Thyroid gland (tissue), 4 donors: Measurements from ENCODE around the gene ARMH3. TPM values are rescaled to one million over a fixed set of nuclear protein-coding genes. Genes with fewer than 3 reads are reported as not detected.
A peak's percentile ranks its signal among the peaks of the same experiment; 100 is the strongest.

Source experiments
- DNase-seq, 2 donors: peaks; one replicate each; pipeline ENCODE4 v3.0.0-alpha.2; 2019
- H3K27ac ChIP-seq, 3 donors: fragments of 200-600 bp; sonication (generic); 1 replicate in 2 of 3; 2 replicates in 1 of 3; pipeline ENCODE4 v1.5.1; 2016 to 2019; ENCODE audit warnings: mild to moderate bottlenecking in 1 of 3, moderate library complexity in 1 of 3
- H3K27me3 ChIP-seq: fragments of 200-600 bp; sonication (generic); one replicate; pipeline ENCODE4 v1.5.1; 2019
- H3K36me3 ChIP-seq, 2 donors: fragments of 200-600 bp; sonication (generic); one replicate each; pipeline ENCODE4 v1.5.1; 2016 to 2019
- H3K4me1 ChIP-seq, 2 donors: fragments of 200-600 bp; sonication (generic); one replicate each; pipeline ENCODE4 v1.5.1; 2017 to 2019
- H3K4me3 ChIP-seq, 3 donors: fragments of 200-600 bp; sonication (generic); replicated peaks in 1 of 3; 1 replicate in 2 of 3; 2 replicates in 1 of 3; pipeline ENCODE4 v1.5.1; 2016; ENCODE audit warnings: mild to moderate bottlenecking in 1 of 3
- H3K9me3 ChIP-seq: fragments of 200-600 bp; sonication (generic); one replicate; pipeline ENCODE4 v1.5.1; 2017
- POLR2A ChIP-seq, 2 donors: fragments of 450-650 bp; IDR thresholded peaks; one replicate each; pipeline ENCODE4 v1.6.1; 2017; ENCODE audit warnings: antibody characterized with exemption in 2 of 2, mild to moderate bottlenecking in 2 of 2, moderate library complexity in 1 of 2
- WGBS, 2 donors: methylation state at CpG; one replicate each; pipeline ENCODE4 v1.1.5; 2017; 5-methylcytosine and 5-hydroxymethylcytosine counted together
- intact Hi-C: fragments of 100-400 bp; cut with DNase I; formaldehyde crosslinking; loops from one replicate; pipeline ENCODE4 v1.15.1; 2023
- total RNA-seq, 4 donors: library from RNA; depleted of rRNA; stranded (reverse); fragments of >200 nt; gene quantifications; one replicate each; pipeline ENCODE4 v1.2.3, GENCODE V29; 2016
- TF ChIP-seq, protein P1 (sequence below), 6 experiments: fragments of 200-600 bp in 3 of 6; fragments of 450-650 bp in 3 of 6; sonication (generic) in 3 of 6; IDR thresholded peaks; one replicate each; pipeline ENCODE4 v1.5.1; 2016 to 2019; ENCODE audit warnings: antibody characterized with exemption in 6 of 6, mild to moderate bottlenecking in 2 of 6, inconsistent platforms in 1 of 6, moderate library complexity in 1 of 6

The ARMH3 gene
- total RNA-seq, 4 donors from 2014 or later: 14.2 to 21.2 (median 18.3) TPM

- Histone ChIP-seq H3K4me1 (peaks cover under 1 to 4% of the 10 kb centered on the region in 2 donors), H3K9me3 (no peaks in the 10 kb centered on the region), H3K27me3 (no peaks in the 10 kb centered on the region), H3K36me3 (no peaks in the 10 kb centered on the region), H3K4me3 (no peak overlapping the region), H3K27ac (no peak overlapping the region)
- intact Hi-C loops: no loop called here
- DNase-seq: no peak
- WGBS, 2 donors: 87 to 94% methylated on average over 2 of the region's 2 CpGs
- TF ChIP-seq, protein P1, sequence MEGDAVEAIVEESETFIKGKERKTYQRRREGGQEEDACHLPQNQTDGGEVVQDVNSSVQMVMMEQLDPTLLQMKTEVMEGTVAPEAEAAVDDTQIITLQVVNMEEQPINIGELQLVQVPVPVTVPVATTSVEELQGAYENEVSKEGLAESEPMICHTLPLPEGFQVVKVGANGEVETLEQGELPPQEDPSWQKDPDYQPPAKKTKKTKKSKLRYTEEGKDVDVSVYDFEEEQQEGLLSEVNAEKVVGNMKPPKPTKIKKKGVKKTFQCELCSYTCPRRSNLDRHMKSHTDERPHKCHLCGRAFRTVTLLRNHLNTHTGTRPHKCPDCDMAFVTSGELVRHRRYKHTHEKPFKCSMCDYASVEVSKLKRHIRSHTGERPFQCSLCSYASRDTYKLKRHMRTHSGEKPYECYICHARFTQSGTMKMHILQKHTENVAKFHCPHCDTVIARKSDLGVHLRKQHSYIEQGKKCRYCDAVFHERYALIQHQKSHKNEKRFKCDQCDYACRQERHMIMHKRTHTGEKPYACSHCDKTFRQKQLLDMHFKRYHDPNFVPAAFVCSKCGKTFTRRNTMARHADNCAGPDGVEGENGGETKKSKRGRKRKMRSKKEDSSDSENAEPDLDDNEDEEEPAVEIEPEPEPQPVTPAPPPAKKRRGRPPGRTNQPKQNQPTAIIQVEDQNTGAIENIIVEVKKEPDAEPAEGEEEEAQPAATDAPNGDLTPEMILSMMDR (IDR thresholded peaks at IDR 0.05): no peak
- TF ChIP-seq POLR2A (IDR thresholded peaks at IDR 0.05): no peak
Observed at GRCh38 chr10:101824736-101825135, 231.2 kb downstream of the ARMH3 start.

GRCh38 chr10:101818872-101819633 is 236.9 kb downstream of the ARMH3 start:
- Histone ChIP-seq H3K27ac (peak overlapping the region; percentile 61 to 97 (median 86)), H3K4me3 (peak overlapping the region in 1 of 3 donors; percentile 23), H3K9me3 (no peaks in the 10 kb centered on the region), H3K36me3 (no peaks in the 10 kb centered on the region), H3K27me3 (no peaks in the 10 kb centered on the region), H3K4me1 (peaks cover 17 to 22% of the 10 kb centered on the region in 2 donors)
- peak; percentile 43 to 47 for DNase-seq
- TF ChIP-seq POLR2A (IDR thresholded peaks at IDR 0.05): no peak
- TF ChIP-seq, protein P1 (IDR thresholded peaks at IDR 0.05): no peak
- WGBS, 2 donors: 13 to 15% methylated on average over 14 of the region's 14 CpGs
- intact Hi-C loops: no loop called here

- Histone ChIP-seq H3K36me3 (no peaks in the 10 kb centered on the region), H3K9me3 (no peaks in the 10 kb centered on the region), H3K4me1 (peaks cover 22 to 25% of the 10 kb centered on the region in 2 donors), H3K4me3 (peak within 1 kb of the TSS; percentile 77 to 92 (median 84)), H3K27me3 (no peaks in the 10 kb centered on the region), H3K27ac (peak within 1 kb of the TSS; percentile 65 to 97 (median 86))
- TF ChIP-seq, protein P1 (IDR thresholded peaks at IDR 0.05): peak in 1 of 6 experiments; percentile 18
- peak; percentile 94 to 98 for TF ChIP-seq POLR2A (IDR thresholded peaks at IDR 0.05)
- intact Hi-C loops: no loop called here
- 0% methylated on average over 29 to 47 of the region's 47 CpGs for WGBS, 2 donors
- peak; percentile 98 to 99 for DNase-seq
Observed at GRCh38 chr10:101818119-101818871, 237.7 kb downstream of the ARMH3 start, which contains the start of gene OGA. Gene OGA, minus strand, starts transcription at chr10:101818444. Its CDS starts 422 bp downstream, at chr10:101818022.

DNA sequence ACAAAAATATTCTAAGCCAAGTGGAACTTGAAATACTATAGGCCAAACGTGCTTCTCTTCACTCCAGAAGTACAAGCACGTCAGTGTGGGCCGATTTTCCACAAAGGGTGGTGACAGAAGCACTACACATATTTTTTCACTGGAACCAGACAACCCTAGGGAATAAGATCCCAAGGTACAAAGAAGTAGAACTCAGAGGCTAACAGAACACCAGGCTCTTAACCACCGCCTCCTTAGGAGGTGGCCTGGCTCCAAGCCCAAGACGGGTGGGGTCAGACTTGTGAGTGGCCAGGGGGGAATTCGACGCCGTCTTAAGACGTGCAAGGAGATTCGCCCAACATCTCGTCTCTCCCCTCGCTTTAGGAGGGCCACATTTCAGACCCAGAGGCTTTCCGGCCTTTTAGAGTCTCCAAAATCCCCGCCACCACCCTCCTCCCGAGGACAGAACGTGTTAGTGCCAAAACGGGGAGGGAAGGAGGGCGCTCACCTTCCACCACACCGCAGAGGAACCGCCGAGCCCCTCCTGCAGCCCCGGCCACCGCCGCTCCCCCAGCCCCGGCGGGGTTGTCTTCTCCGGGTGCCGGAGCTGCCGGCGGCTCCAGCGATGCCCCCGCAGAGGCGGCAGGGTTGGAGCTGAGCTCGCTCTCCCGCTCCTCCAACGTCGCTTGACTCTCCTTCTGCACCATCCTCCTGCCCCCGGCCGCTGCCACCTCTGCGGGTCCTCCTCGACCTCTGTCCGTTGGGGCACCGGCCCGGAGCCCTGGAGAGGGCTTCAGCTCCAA is 238.4 kb downstream of the ARMH3 start:
- H3K27me3 ChIP-seq: no peaks in the 10 kb centered on the region
- TF ChIP-seq, protein P1 (IDR thresholded peaks at IDR 0.05): no peak
- peak in 1 of 2 donors; percentile 27 for TF ChIP-seq POLR2A (IDR thresholded peaks at IDR 0.05)
- intact Hi-C loops: no loop called here
- H3K36me3 ChIP-seq: no peaks in the 10 kb centered on the region
- H3K9me3 ChIP-seq: no peaks in the 10 kb centered on the region
- H3K4me3 ChIP-seq: peak overlapping the region; percentile 77 to 92 (median 84)
- peak overlapping the region; percentile 65 to 97 (median 86) for H3K27ac ChIP-seq
- H3K4me1 ChIP-seq: peaks cover 22 to 25% of the 10 kb centered on the region in 2 donors
- peak; percentile 88 to 90 for DNase-seq
- 1% methylated on average over 36 to 39 of the region's 44 CpGs for WGBS, 2 donors
